K562 (cell line): ENCODE measurements around the gene NDUFAF8.

Source experiments
- CTCF ChIP-seq, 3 experiments: IDR thresholded peaks in 2 of 3; conservative IDR thresholded peaks in 1 of 3; 2 replicates each; pipeline ENCODE4 v1.5.1; 2011 to 2012; ENCODE audit warnings: low read length in 3 of 3, mild to moderate bottlenecking in 3 of 3, control low read depth in 2 of 3, improper control_type of control experiment in 1 of 3, inconsistent platforms in 1 of 3, low read depth in 1 of 3, mixed read lengths in 1 of 3, moderate library complexity in 1 of 3; ENCODE audit not compliant: insufficient read depth in 2 of 3
- ELK1 ChIP-seq: sonication (generic); formaldehyde crosslinking; IDR thresholded peaks from 2 replicates; pipeline ENCODE4 v1.8.1; 2022; ENCODE audit warnings: missing genetic modification reagents
- HDAC1 ChIP-seq, 2 experiments: fragments of 450-650 bp; IDR thresholded peaks; 2 replicates each; pipeline ENCODE4 v1.6.1; 2016 to 2017; ENCODE audit warnings: inconsistent platforms in 1 of 2, mild to moderate bottlenecking in 1 of 2, moderate library complexity in 1 of 2
- MYBL2 ChIP-seq, 2 experiments: fragments of 450-650 bp in 1 of 2; sonication (generic) in 1 of 2; formaldehyde crosslinking in 1 of 2; IDR thresholded peaks; 2 replicates each; pipeline versions ENCODE4 v1.6.1 to v1.8.1; 2017 to 2022; ENCODE audit warnings: borderline replicate concordance in 1 of 2, inconsistent platforms in 1 of 2, low read depth in 1 of 2, mild to moderate bottlenecking in 1 of 2, missing genetic modification reagents in 1 of 2, moderate library complexity in 1 of 2
- NR1H2 ChIP-seq: sonication (generic); formaldehyde crosslinking; IDR thresholded peaks from 2 replicates; pipeline ENCODE4 v1.4.0; 2020; ENCODE audit warnings: mild to moderate bottlenecking, missing genetic modification reagents
- PATZ1 ChIP-seq: fragments of 250-450 bp; sonication (Bioruptor Pico); IDR thresholded peaks from 2 replicates; pipeline ENCODE4 v1.5.0; 2020; ENCODE audit warnings: mild to moderate bottlenecking, borderline replicate concordance
- POLR2A ChIP-seq: fragments of 450-650 bp; conservative IDR thresholded peaks from 2 replicates; pipeline ENCODE4 v1.6.1; 2016
- POLR2AphosphoS5 ChIP-seq: IDR thresholded peaks from 2 replicates; pipeline ENCODE4 v1.6.1; 2011; ENCODE audit warnings: mild to moderate bottlenecking, low read depth, low read length, moderate library complexity; ENCODE audit not compliant: control insufficient read depth, insufficient read depth
- RCOR1 ChIP-seq, 2 experiments: IDR thresholded peaks; 2 replicates each; pipeline ENCODE4 v1.6.1; 2012; ENCODE audit warnings: low read depth in 2 of 2, low read length in 2 of 2, borderline replicate concordance in 1 of 2, improper control_type of control experiment in 1 of 2
- SMC3 ChIP-seq: conservative IDR thresholded peaks from 2 replicates; pipeline ENCODE4 v1.6.1; 2011; ENCODE audit warnings: low read depth, low read length, improper control_type of control experiment; ENCODE audit not compliant: insufficient read depth
- SPI1 ChIP-seq: IDR thresholded peaks from 2 replicates; pipeline ENCODE4 v1.6.1; 2011; ENCODE audit warnings: low read depth, low read length, control low read depth, borderline replicate concordance
- TAF1 ChIP-seq: IDR thresholded peaks from 2 replicates; pipeline ENCODE4 v1.6.1; 2011; ENCODE audit warnings: mild to moderate bottlenecking, low read length, moderate library complexity; ENCODE audit not compliant: insufficient read depth, control insufficient read depth, severe bottlenecking; ENCODE audit errors: extremely low read depth

GRCh38 chr17:81238815-81239713 lies at the start of gene NDUFAF8, which contains the start of gene TEPSIN:
- TF ChIP-seq RCOR1 (IDR thresholded peaks at IDR 0.05; ENCODE audit: borderline replicate concordance in 1 of 2, low read depth in 2 of 2, low read length in 2 of 2) (no peak), POLR2A (peak; percentile 75), POLR2AphosphoS5 (peak; percentile 60), MYBL2 (IDR thresholded peaks at IDR 0.05; ENCODE audit: low read depth) (no peak), MYBL2 (CRISPR knock-in tag; IDR thresholded peaks at IDR 0.05; ENCODE audit: borderline replicate concordance) (no peak), HDAC1 (IDR thresholded peaks at IDR 0.05) (peak in 1 of 2 experiments; percentile 37; a peak in 1 of 4 replicates), SPI1 (0 out of 2 replicates have a peak, but pooled peaks have one; percentile 1), TAF1 (peak; percentile 80), PATZ1 (CRISPR knock-in tag) (no peak), CTCF (IDR thresholded peaks at IDR 0.05 in 2 of 3, conservative IDR thresholded peaks at IDR 0.05 in 1 of 3; ENCODE audit: insufficient read depth in 2 of 3, low read depth in 1 of 3, low read length in 3 of 3) (no peak), ELK1 (CRISPR knock-in tag) (no peak), NR1H2 (no peak), SMC3 (no peak)
